HEK293 (cell line): ENCODE results near the gene BACH1.

ENCODE experiments used
- FEZF1 ChIP-seq: fragments of 450-650 bp; formaldehyde crosslinking; IDR thresholded peaks from 2 replicates; pipeline ENCODE4 v1.5.1; 2016; ENCODE audit warnings: missing biosample characterization, missing genetic modification characterization
- HOXC10 ChIP-seq: sonication (generic); formaldehyde crosslinking; IDR thresholded peaks from 2 replicates; pipeline ENCODE4 v1.8.1; 2023; ENCODE audit warnings: mild to moderate bottlenecking, missing genetic modification reagents
- KLF10 ChIP-seq: fragments of 450-650 bp; IDR thresholded peaks from 2 replicates; pipeline ENCODE4 v1.5.1; 2018; ENCODE audit warnings: missing biosample characterization, mild to moderate bottlenecking, missing genetic modification characterization
- MEIS1 ChIP-seq: sonication (generic); formaldehyde crosslinking; IDR thresholded peaks from 2 replicates; pipeline ENCODE4 v1.8.1; 2022; ENCODE audit warnings: missing genetic modification reagents, mild to moderate bottlenecking, borderline replicate concordance
- RBAK ChIP-seq: fragments of 450-650 bp; formaldehyde crosslinking; IDR thresholded peaks from 2 replicates; pipeline ENCODE4 v1.5.1; 2016; ENCODE audit warnings: missing biosample characterization, missing genetic modification characterization
- SCRT2 ChIP-seq: fragments of 450-650 bp; formaldehyde crosslinking; IDR thresholded peaks from 2 replicates; pipeline ENCODE4 v1.5.1; 2016; ENCODE audit warnings: missing biosample characterization, missing genetic modification characterization
- YY2 ChIP-seq: fragments of 450-650 bp; formaldehyde crosslinking; IDR thresholded peaks from 2 replicates; pipeline ENCODE4 v1.5.1; 2016; ENCODE audit warnings: missing biosample characterization, missing genetic modification characterization
- ZBTB7A ChIP-seq: fragments of 450-650 bp; formaldehyde crosslinking; IDR thresholded peaks from 2 replicates; pipeline ENCODE4 v1.5.1; 2016; ENCODE audit warnings: low read depth, missing biosample characterization, missing genetic modification characterization
- ZNF133 ChIP-seq: fragments of 450-650 bp; formaldehyde crosslinking; IDR thresholded peaks from 2 replicates; pipeline ENCODE4 v1.5.1; 2016; ENCODE audit warnings: missing biosample characterization, missing genetic modification characterization
- ZNF138 ChIP-seq: fragments of 450-650 bp; formaldehyde crosslinking; IDR thresholded peaks from 2 replicates; pipeline ENCODE4 v1.5.1; 2016; ENCODE audit warnings: missing biosample characterization, missing genetic modification characterization, borderline replicate concordance
- ZNF155 ChIP-seq: fragments of 450-650 bp; formaldehyde crosslinking; IDR thresholded peaks from 2 replicates; pipeline ENCODE4 v1.5.1; 2016; ENCODE audit warnings: missing biosample characterization, missing genetic modification characterization
- ZNF157 ChIP-seq: fragments of 450-650 bp; formaldehyde crosslinking; IDR thresholded peaks from 2 replicates; pipeline ENCODE4 v1.5.1; 2016; ENCODE audit warnings: missing biosample characterization, missing genetic modification characterization
- ZNF324 ChIP-seq: fragments of 450-650 bp; formaldehyde crosslinking; IDR thresholded peaks from 2 replicates; pipeline ENCODE4 v1.5.1; 2016; ENCODE audit warnings: missing biosample characterization, missing genetic modification characterization
- ZNF596 ChIP-seq: fragments of 450-650 bp; IDR thresholded peaks from 2 replicates; pipeline ENCODE4 v1.5.0; 2018; ENCODE audit warnings: missing biosample characterization, mild to moderate bottlenecking, missing genetic modification characterization, moderate library complexity
- ZNF629 ChIP-seq: fragments of 450-650 bp; formaldehyde crosslinking; IDR thresholded peaks from 2 replicates; pipeline ENCODE4 v1.5.1; 2017; ENCODE audit warnings: missing biosample characterization, missing genetic modification characterization
- ZNF670 ChIP-seq: fragments of 450-650 bp; formaldehyde crosslinking; IDR thresholded peaks from 2 replicates; pipeline ENCODE4 v1.5.1; 2016; ENCODE audit warnings: missing biosample characterization, missing genetic modification characterization, low read depth
- ZNF768 ChIP-seq: fragments of 450-650 bp; formaldehyde crosslinking; IDR thresholded peaks from 2 replicates; pipeline ENCODE4 v1.5.1; 2018; ENCODE audit warnings: missing biosample characterization, mild to moderate bottlenecking, missing genetic modification characterization
- TF ChIP-seq, protein P1 (sequence below): fragments of 450-650 bp; formaldehyde crosslinking; IDR thresholded peaks from 2 replicates; pipeline ENCODE4 v1.5.1; 2017; ENCODE audit warnings: missing biosample characterization, missing genetic modification characterization
- TF ChIP-seq, protein P2 (sequence below): fragments of 450-650 bp; formaldehyde crosslinking; optimal IDR thresholded peaks from 2 replicates; pipeline ENCODE3; 2016; ENCODE audit warnings: missing biosample characterization, mild to moderate bottlenecking, missing genetic modification characterization
- TF ChIP-seq, protein P3 (sequence below): fragments of 450-650 bp; formaldehyde crosslinking; IDR thresholded peaks from 2 replicates; pipeline ENCODE4 v1.5.1; 2016; ENCODE audit warnings: missing biosample characterization, missing genetic modification characterization
- TF ChIP-seq, protein P4 (sequence below): fragments of 450-650 bp; formaldehyde crosslinking; IDR thresholded peaks from 2 replicates; pipeline ENCODE4 v1.5.1; 2016; ENCODE audit warnings: missing biosample characterization, missing genetic modification characterization
- TF ChIP-seq, protein P5 (sequence below): fragments of 450-650 bp; formaldehyde crosslinking; IDR thresholded peaks from 2 replicates; pipeline ENCODE4 v1.5.1; 2016; ENCODE audit warnings: missing biosample characterization, missing genetic modification characterization
- TF ChIP-seq, protein P6 (sequence below): fragments of 450-650 bp; formaldehyde crosslinking; IDR thresholded peaks from 2 replicates; pipeline ENCODE4 v1.5.1; 2016; ENCODE audit warnings: missing biosample characterization, missing genetic modification characterization

Gene BACH1

DNA sequence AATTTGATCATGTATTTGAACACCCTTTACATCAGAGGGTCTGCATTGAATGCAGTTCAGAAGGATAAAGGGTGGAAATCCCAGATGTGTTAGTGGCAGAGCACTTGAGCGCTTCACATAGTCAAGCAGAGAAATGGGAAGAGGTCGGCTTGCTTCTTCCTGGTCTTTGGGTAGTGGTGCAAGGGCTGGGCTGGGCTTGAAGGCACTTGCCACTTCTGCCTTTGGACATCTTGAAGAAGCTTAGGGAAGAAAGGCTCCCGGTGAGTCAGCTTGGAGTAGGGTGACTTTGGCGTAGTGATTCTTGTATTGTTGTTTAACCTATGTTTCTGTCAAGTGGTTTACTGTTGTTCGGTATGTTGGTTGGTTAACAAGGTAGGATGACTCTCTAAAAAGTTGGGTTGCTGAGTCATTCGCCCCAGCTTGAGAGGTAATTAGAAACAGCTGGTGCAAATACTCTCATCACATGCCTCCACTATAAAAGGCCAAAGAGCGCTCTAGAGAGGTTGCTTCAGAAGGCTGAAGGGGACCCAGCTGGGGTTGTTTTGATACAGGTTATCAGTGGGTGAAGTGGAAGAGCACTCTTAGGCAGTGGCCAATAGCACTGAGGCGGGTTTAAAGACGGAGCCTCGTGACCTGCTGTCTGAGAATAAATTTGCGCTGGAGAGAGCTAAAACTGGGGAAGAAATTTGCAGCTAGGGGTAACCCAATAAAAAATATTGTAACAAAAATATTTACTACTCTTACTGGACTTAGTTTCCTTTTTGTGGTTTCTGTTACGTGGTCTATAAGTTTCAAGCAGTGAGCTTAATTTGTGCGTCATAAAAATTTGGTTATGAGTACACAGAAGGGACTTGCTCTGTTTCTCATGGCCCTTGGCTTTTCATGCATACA, 1.4 kb downstream of the BACH1 start (continued):
- TF ChIP-seq HOXC10 (CRISPR knock-in tag) (no peak), ZNF629 (tag by site-specific recombination) (peak; percentile 97), ZNF670 (tag by site-specific recombination) (no peak), KLF10 (tag by site-specific recombination) (peak; percentile 97), ZNF138 (tag by site-specific recombination) (no peak), RBAK (tag by site-specific recombination) (no peak), ZNF133 (tag by site-specific recombination) (no peak), ZNF768 (tag by site-specific recombination) (no peak), ZNF157 (tag by site-specific recombination) (no peak), ZNF155 (no peak), ZNF596 (tag by site-specific recombination) (no peak), SCRT2 (tag by site-specific recombination) (peak; percentile 58; the same call in 1 of the 2 replicates), FEZF1 (tag by site-specific recombination) (peak; percentile 45), ZNF324 (tag by site-specific recombination) (peak; percentile 97), YY2 (tag by site-specific recombination) (no peak), ZBTB7A (tag by site-specific recombination) (no peak), MEIS1 (CRISPR knock-in tag) (no peak)
- TF ChIP-seq, protein P1, sequence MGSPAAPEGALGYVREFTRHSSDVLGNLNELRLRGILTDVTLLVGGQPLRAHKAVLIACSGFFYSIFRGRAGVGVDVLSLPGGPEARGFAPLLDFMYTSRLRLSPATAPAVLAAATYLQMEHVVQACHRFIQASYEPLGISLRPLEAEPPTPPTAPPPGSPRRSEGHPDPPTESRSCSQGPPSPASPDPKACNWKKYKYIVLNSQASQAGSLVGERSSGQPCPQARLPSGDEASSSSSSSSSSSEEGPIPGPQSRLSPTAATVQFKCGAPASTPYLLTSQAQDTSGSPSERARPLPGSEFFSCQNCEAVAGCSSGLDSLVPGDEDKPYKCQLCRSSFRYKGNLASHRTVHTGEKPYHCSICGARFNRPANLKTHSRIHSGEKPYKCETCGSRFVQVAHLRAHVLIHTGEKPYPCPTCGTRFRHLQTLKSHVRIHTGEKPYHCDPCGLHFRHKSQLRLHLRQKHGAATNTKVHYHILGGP = peak; percentile 53; the same call in 1 of the 2 replicates
- TF ChIP-seq, protein P2, sequence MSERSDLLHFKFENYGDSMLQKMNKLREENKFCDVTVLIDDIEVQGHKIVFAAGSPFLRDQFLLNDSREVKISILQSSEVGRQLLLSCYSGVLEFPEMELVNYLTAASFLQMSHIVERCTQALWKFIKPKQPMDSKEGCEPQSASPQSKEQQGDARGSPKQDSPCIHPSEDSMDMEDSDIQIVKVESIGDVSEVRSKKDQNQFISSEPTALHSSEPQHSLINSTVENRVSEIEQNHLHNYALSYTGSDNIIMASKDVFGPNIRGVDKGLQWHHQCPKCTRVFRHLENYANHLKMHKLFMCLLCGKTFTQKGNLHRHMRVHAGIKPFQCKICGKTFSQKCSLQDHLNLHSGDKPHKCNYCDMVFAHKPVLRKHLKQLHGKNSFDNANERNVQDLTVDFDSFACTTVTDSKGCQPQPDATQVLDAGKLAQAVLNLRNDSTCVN (tag by site-specific recombination) = no peak
- TF ChIP-seq, protein P3, sequence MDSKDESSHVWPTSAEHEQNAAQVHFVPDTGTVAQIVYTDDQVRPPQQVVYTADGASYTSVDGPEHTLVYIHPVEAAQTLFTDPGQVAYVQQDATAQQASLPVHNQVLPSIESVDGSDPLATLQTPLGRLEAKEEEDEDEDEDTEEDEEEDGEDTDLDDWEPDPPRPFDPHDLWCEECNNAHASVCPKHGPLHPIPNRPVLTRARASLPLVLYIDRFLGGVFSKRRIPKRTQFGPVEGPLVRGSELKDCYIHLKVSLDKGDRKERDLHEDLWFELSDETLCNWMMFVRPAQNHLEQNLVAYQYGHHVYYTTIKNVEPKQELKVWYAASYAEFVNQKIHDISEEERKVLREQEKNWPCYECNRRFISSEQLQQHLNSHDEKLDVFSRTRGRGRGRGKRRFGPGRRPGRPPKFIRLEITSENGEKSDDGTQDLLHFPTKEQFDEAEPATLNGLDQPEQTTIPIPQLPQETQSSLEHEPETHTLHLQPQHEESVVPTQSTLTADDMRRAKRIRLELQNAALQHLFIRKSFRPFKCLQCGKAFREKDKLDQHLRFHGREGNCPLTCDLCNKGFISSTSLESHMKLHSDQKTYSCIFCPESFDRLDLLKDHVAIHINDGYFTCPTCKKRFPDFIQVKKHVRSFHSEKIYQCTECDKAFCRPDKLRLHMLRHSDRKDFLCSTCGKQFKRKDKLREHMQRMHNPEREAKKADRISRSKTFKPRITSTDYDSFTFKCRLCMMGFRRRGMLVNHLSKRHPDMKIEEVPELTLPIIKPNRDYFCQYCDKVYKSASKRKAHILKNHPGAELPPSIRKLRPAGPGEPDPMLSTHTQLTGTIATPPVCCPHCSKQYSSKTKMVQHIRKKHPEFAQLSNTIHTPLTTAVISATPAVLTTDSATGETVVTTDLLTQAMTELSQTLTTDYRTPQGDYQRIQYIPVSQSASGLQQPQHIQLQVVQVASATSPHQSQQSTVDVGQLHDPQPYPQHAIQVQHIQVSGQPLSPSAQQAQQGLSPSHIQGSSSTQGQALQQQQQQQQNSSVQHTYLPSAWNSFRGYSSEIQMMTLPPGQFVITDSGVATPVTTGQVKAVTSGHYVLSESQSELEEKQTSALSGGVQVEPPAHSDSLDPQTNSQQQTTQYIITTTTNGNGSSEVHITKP (tag by site-specific recombination) = peak; percentile 68
- TF ChIP-seq, protein P4, sequence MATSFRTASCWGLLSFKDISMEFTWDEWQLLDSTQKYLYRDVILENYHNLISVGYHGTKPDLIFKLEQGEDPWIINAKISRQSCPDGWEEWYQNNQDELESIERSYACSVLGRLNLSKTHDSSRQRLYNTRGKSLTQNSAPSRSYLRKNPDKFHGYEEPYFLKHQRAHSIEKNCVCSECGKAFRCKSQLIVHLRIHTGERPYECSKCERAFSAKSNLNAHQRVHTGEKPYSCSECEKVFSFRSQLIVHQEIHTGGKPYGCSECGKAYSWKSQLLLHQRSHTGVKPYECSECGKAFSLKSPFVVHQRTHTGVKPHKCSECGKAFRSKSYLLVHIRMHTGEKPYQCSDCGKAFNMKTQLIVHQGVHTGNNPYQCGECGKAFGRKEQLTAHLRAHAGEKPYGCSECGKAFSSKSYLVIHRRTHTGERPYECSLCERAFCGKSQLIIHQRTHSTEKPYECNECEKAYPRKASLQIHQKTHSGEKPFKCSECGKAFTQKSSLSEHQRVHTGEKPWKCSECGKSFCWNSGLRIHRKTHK = no peak
- TF ChIP-seq, protein P5, sequence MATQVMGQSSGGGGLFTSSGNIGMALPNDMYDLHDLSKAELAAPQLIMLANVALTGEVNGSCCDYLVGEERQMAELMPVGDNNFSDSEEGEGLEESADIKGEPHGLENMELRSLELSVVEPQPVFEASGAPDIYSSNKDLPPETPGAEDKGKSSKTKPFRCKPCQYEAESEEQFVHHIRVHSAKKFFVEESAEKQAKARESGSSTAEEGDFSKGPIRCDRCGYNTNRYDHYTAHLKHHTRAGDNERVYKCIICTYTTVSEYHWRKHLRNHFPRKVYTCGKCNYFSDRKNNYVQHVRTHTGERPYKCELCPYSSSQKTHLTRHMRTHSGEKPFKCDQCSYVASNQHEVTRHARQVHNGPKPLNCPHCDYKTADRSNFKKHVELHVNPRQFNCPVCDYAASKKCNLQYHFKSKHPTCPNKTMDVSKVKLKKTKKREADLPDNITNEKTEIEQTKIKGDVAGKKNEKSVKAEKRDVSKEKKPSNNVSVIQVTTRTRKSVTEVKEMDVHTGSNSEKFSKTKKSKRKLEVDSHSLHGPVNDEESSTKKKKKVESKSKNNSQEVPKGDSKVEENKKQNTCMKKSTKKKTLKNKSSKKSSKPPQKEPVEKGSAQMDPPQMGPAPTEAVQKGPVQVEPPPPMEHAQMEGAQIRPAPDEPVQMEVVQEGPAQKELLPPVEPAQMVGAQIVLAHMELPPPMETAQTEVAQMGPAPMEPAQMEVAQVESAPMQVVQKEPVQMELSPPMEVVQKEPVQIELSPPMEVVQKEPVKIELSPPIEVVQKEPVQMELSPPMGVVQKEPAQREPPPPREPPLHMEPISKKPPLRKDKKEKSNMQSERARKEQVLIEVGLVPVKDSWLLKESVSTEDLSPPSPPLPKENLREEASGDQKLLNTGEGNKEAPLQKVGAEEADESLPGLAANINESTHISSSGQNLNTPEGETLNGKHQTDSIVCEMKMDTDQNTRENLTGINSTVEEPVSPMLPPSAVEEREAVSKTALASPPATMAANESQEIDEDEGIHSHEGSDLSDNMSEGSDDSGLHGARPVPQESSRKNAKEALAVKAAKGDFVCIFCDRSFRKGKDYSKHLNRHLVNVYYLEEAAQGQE (tag by site-specific recombination) = 0 out of 2 replicates have a peak, but pooled peaks have one; percentile 37
- TF ChIP-seq, protein P6, sequence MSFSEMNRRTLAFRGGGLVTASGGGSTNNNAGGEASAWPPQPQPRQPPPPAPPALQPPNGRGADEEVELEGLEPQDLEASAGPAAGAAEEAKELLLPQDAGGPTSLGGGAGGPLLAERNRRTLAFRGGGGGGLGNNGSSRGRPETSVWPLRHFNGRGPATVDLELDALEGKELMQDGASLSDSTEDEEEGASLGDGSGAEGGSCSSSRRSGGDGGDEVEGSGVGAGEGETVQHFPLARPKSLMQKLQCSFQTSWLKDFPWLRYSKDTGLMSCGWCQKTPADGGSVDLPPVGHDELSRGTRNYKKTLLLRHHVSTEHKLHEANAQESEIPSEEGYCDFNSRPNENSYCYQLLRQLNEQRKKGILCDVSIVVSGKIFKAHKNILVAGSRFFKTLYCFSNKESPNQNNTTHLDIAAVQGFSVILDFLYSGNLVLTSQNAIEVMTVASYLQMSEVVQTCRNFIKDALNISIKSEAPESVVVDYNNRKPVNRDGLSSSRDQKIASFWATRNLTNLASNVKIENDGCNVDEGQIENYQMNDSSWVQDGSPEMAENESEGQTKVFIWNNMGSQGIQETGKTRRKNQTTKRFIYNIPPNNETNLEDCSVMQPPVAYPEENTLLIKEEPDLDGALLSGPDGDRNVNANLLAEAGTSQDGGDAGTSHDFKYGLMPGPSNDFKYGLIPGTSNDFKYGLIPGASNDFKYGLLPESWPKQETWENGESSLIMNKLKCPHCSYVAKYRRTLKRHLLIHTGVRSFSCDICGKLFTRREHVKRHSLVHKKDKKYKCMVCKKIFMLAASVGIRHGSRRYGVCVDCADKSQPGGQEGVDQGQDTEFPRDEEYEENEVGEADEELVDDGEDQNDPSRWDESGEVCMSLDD = 0 out of 2 replicates have a peak, but pooled peaks have one; percentile 41
